GM21619 (cell line): ENCODE measurements around the gene MARCKSL1.
"Not testable (repeated sequence)": the region's sequence is repeated elsewhere in the genome, so short reads cannot be mapped to it uniquely, and the experiment has no call there.

Source experiments
- ATAC-seq: cut with Tn5 transposase; IDR thresholded peaks from one replicate; pipeline ENCODE4 v1.9.1; 2021; ENCODE audit not compliant: unreplicated experiment

Gene MARCKSL1, protein sequence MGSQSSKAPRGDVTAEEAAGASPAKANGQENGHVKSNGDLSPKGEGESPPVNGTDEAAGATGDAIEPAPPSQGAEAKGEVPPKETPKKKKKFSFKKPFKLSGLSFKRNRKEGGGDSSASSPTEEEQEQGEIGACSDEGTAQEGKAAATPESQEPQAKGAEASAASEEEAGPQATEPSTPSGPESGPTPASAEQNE

DNA sequence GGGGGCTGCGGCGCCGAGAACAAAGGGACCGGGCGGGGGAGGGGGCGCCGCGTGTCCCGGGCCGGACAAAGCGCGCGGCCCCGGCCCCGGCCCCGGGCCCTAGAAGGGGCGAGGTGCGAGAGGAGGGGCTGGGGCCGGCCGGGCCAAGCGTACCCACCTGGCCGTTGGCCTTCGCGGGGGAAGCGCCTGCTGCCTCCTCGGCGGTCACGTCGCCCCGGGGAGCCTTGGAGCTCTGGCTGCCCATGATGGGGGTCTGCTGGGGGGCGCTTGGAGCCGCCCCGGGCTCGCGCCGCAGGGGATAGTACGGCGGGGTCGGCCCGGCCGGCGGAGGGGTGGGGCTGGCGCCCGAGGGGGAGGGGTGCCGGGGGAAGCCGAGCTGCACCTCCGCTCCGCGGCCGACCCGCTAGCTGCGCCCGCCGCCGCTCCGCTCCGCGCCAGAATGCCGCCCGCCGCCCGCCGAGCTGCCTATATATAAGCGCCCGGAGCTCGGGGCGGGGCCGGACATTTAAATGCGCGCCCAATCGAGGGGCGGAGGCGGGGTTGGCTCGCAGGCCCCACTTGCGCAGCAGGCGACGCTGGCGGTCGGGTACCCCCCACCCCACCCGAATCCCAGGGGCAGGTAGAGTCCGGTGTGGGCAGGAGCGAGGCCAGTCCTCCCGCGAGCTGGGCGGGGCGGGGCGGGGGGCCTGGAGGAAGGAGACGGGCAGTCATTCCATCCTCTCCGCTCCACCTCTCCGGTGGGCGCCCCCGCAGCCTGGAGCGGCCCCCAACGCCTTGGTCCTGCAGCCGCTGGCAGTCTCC, at the start of gene MARCKSL1:
TSS of gene MARCKSL1 (minus strand) at position 444 of the 801 bp plus-strand sequence. CDS start at position 244, 200 bp downstream.
- no peak for ATAC-seq

DNA sequence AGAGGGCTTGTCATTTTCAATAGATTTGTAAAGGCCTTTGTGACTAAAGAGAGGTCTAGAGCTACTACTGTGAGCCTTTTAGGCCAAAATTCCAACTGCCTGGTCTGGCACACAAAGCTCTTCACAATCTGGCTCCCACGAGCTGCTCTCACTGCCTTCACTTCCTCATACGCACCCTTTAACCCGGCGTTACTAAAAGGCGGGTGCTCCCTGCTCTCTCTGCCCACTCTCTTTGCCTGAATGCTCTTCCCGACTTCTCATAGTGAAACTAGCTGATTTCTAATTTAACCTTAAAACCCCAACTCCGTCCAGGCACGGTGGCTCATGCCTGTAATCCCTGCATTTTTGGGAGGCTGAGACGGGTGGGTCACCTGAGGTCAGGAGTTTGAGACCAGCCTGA, 44.0 kb upstream of the MARCKSL1 start:
- ATAC-seq, result no peak

DNA sequence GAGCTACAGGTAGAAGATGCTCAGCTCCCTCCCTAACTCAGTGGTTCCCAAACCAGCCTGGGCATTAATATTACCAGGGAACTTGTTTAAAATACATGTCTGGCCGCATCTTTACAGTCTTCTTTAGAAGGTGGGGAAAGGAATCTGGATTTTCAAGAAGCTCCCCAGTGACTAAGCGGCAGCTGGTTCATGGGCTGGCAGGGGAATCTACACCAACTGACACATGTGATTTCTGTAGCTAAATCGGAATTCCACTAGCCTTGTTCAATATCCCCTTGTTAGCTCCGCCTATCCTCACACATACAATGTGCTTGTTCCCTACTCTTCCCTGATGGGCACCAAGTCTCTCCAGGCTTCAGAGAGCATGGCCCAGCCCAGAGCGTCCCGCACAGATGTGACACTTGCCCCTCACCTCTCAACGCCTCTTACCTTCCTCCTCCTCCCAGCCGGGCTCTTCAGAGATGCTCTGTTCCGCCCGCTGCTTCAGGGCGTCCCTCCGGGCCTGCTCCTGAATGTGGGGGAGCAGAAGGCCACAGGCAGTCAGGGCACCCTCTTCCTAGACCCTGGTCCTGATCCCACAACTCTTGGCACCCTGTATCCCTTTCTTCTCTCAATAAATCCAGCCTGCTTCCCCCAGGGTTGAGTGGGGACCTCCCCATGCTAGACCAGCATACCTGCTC, 41.6 kb upstream of the MARCKSL1 start:
- no peak for ATAC-seq

DNA sequence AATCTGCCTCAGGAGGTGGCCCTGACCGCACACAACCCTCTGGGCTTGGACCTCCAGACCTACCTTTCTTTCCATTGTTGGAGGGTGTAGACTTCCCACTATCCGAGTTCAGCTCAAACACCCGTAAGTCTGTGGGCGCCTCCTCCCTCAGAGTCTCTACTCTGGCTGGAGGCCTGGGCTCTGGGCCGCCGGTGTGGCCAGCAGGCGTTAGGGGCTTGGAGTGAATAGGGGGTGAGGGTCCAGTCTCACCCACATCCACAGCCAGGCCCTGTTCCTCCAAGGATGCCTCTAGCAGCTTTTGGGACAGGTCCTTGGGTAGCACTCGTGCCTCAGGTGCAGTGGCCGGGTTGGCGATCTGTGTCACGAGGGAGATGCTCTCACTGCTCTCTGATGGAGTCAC, 40.2 kb upstream of the MARCKSL1 start:
- no peak for ATAC-seq

GRCh38 chr1:32373996-32374592, 38.1 kb upstream of the MARCKSL1 start:
- ATAC-seq, result no peak

- no peak for ATAC-seq
Measured at GRCh38 chr1:32372149-32372756, 36.2 kb upstream of the MARCKSL1 start.

- no peak for ATAC-seq
Measured at GRCh38 chr1:32367912-32368635, 32.0 kb upstream of the MARCKSL1 start.

DNA sequence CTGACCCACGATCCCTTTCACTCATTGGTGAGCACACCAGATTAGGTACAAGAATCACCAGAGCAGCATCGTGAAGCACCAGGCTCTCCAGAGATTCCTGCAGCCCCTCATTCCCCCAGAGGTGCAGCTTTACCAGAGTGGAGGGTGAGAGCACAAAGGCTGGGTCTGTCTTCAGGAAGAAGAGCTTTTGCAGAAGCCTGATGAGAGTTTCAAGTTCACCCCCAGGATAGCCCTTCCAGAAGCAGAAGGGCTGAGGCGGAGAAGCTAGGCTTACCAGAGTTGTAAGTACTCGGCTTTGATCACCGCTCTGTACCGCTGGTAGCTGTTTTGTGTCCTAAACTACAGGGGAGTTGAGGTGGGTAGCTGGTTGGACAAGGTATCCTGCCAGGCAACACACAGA, 29.4 kb upstream of the MARCKSL1 start:
- no peak for ATAC-seq

GRCh38 chr1:32364836-32365235, 28.8 kb upstream of the MARCKSL1 start:
- no peak for ATAC-seq

DNA sequence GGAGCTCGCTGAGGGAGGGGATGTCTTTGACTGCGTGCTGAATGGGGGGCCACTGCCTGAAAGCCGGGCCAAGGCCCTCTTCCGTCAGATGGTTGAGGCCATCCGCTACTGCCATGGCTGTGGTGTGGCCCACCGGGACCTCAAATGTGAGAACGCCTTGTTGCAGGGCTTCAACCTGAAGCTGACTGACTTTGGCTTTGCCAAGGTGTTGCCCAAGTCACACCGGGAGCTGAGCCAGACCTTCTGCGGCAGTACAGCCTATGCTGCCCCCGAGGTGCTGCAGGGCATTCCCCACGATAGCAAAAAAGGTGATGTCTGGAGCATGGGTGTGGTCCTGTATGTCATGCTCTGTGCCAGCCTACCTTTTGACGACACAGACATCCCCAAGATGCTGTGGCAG, 27.7 kb upstream of the MARCKSL1 start:
- ATAC-seq, result no peak

DNA sequence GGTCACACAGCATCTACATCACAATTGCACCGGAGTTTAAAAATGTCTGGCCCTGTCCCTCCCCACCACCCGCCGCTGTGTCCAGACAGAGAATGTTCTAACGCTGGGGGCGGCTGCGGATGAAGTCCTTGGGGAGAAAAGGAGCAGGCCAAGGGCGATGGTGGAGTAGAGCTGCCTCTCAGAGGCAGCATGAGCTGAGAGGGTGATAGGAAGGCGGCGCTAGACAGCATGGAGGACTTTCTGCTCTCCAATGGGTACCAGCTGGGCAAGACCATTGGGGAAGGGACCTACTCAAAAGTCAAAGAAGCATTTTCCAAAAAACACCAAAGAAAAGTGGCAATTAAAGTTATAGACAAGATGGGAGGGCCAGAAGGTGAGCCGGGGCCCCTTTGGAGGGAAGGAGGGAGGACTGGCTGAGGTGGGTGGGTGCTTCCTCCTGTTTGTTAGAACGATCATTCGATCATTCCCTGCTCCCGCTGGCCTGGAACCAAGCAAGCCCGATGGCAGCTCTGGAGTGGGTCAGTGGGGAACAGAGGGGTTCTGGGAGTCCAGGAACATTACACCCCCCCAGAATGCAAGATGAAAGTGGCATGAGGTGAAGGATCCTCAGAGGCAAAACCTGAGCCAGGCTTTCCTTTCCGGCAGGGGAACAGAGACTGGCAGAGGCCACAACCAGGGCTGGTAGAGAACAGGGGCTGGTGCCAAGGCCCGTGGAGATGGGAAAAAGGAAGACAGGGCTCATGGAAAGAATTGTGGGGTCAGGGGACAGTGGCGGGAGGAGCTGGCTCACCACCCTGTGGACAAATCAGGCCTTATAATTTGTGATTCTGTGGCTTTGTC, 26.7 kb upstream of the MARCKSL1 start, which contains the start of the genes FAM229A and TSSK3:
TSS of gene FAM229A (minus strand) at position 12 of the 840 bp plus-strand sequence. CDS start 394 bp downstream, outside the sequence.
TSS of gene TSSK3 (plus strand) at position 66 of the 840 bp plus-strand sequence. CDS start at position 229, 163 bp downstream.
- no peak for ATAC-seq

GRCh38 chr1:32361674-32362473, 25.8 kb upstream of the MARCKSL1 start:
- no peak for ATAC-seq

DNA sequence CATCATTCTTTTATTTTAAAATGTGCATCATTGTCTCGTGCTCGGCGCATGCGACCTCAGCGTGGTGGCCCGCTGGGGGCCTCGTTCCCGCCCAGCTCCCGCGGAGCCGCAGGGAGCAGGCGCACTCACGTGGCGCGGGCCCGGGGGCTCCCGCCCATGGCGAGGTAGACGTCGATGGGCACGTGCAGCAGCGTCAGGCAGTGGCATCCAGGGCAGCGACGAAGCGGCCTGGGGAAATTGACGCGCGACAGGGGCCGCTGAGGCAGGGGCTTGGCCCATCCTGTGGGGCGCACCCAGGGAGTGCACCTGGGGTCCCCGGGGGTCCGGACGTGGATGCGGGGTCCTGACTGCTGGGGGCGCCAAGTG, 25.3 kb upstream of the MARCKSL1 start:
- ATAC-seq, result no peak

DNA sequence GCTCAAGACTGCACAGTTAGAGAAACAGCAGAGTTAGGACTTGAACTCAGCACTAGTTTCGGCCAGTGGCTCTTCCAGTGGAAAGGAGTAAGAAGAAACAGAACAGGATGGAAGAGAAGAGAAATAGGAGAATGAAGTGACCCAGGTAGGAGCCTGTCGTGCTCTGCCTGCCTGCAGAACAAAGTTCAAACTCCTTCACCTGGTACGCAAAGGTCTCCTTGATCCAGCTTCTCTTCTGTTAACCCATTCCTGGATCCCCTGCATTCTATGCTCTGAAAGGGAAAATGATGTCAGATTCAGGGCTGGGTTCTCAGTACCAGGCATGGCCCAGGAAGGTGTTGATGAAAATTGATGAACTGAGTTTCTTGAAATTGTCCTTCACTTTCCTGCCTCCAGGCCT, 22.4 kb upstream of the MARCKSL1 start:
- ATAC-seq, result no peak

GRCh38 chr1:32357614-32358013, 21.6 kb upstream of the MARCKSL1 start:
- ATAC-seq, result no peak

DNA sequence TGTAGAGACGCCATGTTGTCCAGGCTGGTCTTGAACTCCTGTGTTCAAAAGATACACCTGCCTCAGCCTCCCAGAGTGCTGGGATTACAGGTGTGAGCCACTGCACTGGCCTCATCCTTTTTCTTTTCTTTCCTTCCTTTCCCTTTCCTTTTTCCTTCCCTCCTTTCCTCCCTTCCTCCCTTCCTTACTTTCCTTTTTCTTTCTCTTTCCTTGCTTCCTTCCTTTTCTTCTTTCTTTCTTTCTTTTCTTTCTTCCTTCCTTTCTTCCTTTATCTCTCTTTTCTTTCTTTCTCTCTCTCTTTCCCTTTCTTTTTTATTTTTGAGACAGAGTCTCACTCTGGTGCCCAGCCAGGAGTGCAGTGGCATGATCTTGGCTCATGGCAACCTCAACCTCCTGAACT, 20.4 kb upstream of the MARCKSL1 start:
- no peak for ATAC-seq

- ATAC-seq, result not testable (repeated sequence)
Measured at GRCh38 chr1:32355778-32356177, 19.7 kb upstream of the MARCKSL1 start.

DNA sequence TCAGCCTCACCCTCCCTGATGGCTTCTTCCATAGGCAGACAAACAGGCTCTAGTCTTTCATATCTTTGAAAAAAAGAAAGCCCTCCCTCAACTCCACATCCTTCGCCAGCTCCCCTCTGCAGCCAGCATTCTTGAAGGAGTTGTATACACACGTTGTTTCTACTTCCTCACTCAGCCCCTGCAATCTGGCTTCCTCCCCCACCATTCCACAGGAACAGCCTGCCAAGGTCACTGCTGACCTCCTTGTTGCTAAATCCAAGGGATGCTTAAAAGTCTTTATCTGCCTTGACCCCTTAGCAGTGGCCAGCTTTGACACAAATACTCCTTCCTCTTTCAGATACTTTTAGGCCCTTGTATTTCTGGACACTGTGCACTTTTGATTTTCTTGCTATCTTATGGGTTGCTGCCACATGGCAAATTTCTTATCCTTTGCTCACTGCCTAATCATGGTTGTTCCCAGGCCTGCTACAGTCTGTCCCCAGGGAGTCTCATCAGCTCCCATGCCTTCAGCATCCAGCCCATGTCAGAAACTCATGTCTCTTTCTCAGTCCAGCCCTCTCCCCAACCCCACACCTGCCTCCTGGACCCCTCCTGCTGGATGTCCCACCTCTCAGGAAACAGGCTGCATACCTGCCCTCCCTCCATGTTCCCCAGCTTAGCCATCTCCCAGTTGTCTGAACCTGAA, 18.0 kb upstream of the MARCKSL1 start:
- ATAC-seq, result no peak
